ENCODE measurements around the gene ADA. TPM values are rescaled to one million over a fixed set of nuclear protein-coding genes. Genes with fewer than 3 reads are reported as not detected.

ADA gene
- polyA plus RNA-seq, 1 donor (not counting 4 experiments of a cell fraction or from before 2014, with no cell fraction given): 21.4 TPM

DNA sequence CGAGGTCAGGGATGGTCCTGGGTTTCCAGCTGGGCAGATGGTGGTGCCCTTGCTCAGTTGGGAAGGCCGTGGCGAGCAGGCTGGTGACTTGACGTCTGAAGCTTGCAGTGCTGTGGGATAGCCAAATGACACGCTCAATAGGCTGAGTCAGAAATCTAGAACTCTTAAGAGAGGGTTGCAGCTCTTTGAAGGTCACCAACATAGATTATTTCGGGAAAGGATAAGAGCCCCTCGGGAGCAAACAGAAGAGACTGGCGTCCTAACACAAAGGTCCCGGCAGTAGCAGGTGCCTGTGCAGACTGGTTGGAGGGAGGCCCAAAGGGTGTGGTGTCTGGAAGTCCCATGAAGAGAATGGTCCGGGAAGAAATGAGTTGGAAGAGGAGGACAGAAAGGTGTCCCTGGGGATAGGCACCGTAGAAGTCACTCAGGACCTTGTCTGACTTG is 50.7 kb downstream of the ADA start:
- no peaks in the 10 kb centered on the region for H3K36me3 ChIP-seq (ENCODE audit: control insufficient read depth in 2 of 2, extremely low read depth in 1 of 2, insufficient read depth in 2 of 2, low read length in 2 of 2)
- DNase-seq (ENCODE audit: low read depth, low spot score) (no peak), FAIRE-seq (no peak)
- H3K4me2 ChIP-seq (ENCODE audit: control insufficient read depth, extremely low read depth, insufficient read depth, low read depth, low read length): no peak overlapping the region
- TF ChIP-seq, protein P1, sequence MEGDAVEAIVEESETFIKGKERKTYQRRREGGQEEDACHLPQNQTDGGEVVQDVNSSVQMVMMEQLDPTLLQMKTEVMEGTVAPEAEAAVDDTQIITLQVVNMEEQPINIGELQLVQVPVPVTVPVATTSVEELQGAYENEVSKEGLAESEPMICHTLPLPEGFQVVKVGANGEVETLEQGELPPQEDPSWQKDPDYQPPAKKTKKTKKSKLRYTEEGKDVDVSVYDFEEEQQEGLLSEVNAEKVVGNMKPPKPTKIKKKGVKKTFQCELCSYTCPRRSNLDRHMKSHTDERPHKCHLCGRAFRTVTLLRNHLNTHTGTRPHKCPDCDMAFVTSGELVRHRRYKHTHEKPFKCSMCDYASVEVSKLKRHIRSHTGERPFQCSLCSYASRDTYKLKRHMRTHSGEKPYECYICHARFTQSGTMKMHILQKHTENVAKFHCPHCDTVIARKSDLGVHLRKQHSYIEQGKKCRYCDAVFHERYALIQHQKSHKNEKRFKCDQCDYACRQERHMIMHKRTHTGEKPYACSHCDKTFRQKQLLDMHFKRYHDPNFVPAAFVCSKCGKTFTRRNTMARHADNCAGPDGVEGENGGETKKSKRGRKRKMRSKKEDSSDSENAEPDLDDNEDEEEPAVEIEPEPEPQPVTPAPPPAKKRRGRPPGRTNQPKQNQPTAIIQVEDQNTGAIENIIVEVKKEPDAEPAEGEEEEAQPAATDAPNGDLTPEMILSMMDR (optimal IDR thresholded peaks at IDR 0.05 in 1 of 3, IDR thresholded peaks at IDR 0.05 in 1 of 3, conservative IDR thresholded peaks at IDR 0.05 in 1 of 3; ENCODE audit: extremely low read depth in 1 of 3, insufficient read depth in 2 of 3, low read length in 3 of 3): no peak
- TF ChIP-seq EZH2 (IDR thresholded peaks at IDR 0.05; ENCODE audit: low read length): no peak
- H3K9me3 ChIP-seq (ENCODE audit: control insufficient read depth, low read depth, low read length): no peaks in the 10 kb centered on the region
- H3K9ac ChIP-seq (ENCODE audit: control insufficient read depth, extremely low read depth, insufficient read depth, low read length): no peak overlapping the region
- H4K20me1 ChIP-seq (ENCODE audit: control insufficient read depth, extremely low read depth, insufficient read depth, low read length): no peaks in the 10 kb centered on the region
- H3K9me1 ChIP-seq (ENCODE audit: control insufficient read depth, extremely low read depth, insufficient read depth, low read length): no peaks in the 10 kb centered on the region
- peaks cover 2% of the 10 kb centered on the region for H3K4me1 ChIP-seq (ENCODE audit: control insufficient read depth, extremely low read depth, insufficient read depth, low read length)
- no peak overlapping the region for H3K27ac ChIP-seq (ENCODE audit: control insufficient read depth, insufficient read depth, low read length)
- dilution Hi-C loops (cut with MboI; ENCODE audit: extremely low pct_ligation_motif_present, low sequenced_read_pairs): no loop called here
- H3K79me2 ChIP-seq (ENCODE audit: control insufficient read depth, insufficient read depth, low read length): no peaks in the 10 kb centered on the region
- H2AFZ ChIP-seq (ENCODE audit: control insufficient read depth, low read length): no peak overlapping the region
- no peaks in the 10 kb centered on the region for H3K27me3 ChIP-seq (ENCODE audit: control insufficient read depth, extremely low read depth, insufficient read depth, low read length)
- no peak overlapping the region for H3K4me3 ChIP-seq (ENCODE audit: control insufficient read depth in 2 of 3, extremely low read depth in 1 of 3, insufficient read depth in 2 of 3, low read depth in 1 of 3, low read length in 3 of 3)

DNA sequence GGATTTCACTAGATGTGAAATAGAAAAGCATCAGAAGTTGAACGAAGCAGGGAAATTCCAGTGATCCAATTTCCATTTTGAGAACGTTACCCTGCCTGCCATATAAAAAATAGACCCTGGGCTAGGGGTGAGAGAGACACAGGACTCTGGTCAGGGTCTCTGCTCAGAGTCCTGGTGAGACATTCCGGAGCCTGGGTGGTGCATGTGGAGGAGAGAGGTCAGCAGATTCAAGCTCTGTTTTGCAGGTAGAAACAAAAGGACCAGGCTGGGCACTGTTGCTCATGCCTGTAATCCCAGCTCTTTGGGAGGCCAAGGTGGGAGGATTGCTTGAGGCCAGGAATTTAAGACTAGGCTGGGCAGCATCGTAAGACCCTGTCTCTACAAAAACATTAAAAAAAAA is 51.2 kb downstream of the ADA start:
- Histone ChIP-seq H3K4me1 (ENCODE audit: control insufficient read depth, extremely low read depth, insufficient read depth, low read length) (peaks cover 2% of the 10 kb centered on the region), H3K27ac (ENCODE audit: control insufficient read depth, insufficient read depth, low read length) (no peak overlapping the region), H3K9me1 (ENCODE audit: control insufficient read depth, extremely low read depth, insufficient read depth, low read length) (no peaks in the 10 kb centered on the region), H3K27me3 (ENCODE audit: control insufficient read depth, extremely low read depth, insufficient read depth, low read length) (no peaks in the 10 kb centered on the region), H3K9me3 (ENCODE audit: control insufficient read depth, low read depth, low read length) (no peaks in the 10 kb centered on the region), H3K4me3 (ENCODE audit: control insufficient read depth in 2 of 3, extremely low read depth in 1 of 3, insufficient read depth in 2 of 3, low read depth in 1 of 3, low read length in 3 of 3) (no peak overlapping the region), H3K79me2 (ENCODE audit: control insufficient read depth, insufficient read depth, low read length) (no peaks in the 10 kb centered on the region), H3K36me3 (ENCODE audit: control insufficient read depth in 2 of 2, extremely low read depth in 1 of 2, insufficient read depth in 2 of 2, low read length in 2 of 2) (no peaks in the 10 kb centered on the region), H3K4me2 (ENCODE audit: control insufficient read depth, extremely low read depth, insufficient read depth, low read depth, low read length) (no peak overlapping the region), H4K20me1 (ENCODE audit: control insufficient read depth, extremely low read depth, insufficient read depth, low read length) (no peaks in the 10 kb centered on the region), H3K9ac (ENCODE audit: control insufficient read depth, extremely low read depth, insufficient read depth, low read length) (no peak overlapping the region), H2AFZ (ENCODE audit: control insufficient read depth, low read length) (no peak overlapping the region)
- dilution Hi-C loops (cut with MboI; ENCODE audit: extremely low pct_ligation_motif_present, low sequenced_read_pairs): no loop called here
- no peak for DNase-seq (ENCODE audit: low read depth, low spot score)
- no peak for FAIRE-seq
- TF ChIP-seq, protein P1 (optimal IDR thresholded peaks at IDR 0.05 in 1 of 3, IDR thresholded peaks at IDR 0.05 in 1 of 3, conservative IDR thresholded peaks at IDR 0.05 in 1 of 3; ENCODE audit: extremely low read depth in 1 of 3, insufficient read depth in 2 of 3, low read length in 3 of 3): no peak
- no peak for TF ChIP-seq EZH2 (IDR thresholded peaks at IDR 0.05; ENCODE audit: low read length)

Measured in keratinocyte (primary cell).